Hair follicular keratinocyte (primary cell): Measurements from ENCODE around the gene RAB1B. TPM values are rescaled to one million over a fixed set of nuclear protein-coding genes. Genes with fewer than 3 reads are reported as not detected.

ENCODE experiments used
- total RNA-seq: library from RNA; depleted of rRNA; stranded (reverse); fragments of >200 nt; gene quantifications from 2 replicates; pipeline ENCODE4 v1.2.3, GENCODE V29; 2015

RAB1B gene
- total RNA-seq, result 161 and 170 TPM in 2 replicates

DNA sequence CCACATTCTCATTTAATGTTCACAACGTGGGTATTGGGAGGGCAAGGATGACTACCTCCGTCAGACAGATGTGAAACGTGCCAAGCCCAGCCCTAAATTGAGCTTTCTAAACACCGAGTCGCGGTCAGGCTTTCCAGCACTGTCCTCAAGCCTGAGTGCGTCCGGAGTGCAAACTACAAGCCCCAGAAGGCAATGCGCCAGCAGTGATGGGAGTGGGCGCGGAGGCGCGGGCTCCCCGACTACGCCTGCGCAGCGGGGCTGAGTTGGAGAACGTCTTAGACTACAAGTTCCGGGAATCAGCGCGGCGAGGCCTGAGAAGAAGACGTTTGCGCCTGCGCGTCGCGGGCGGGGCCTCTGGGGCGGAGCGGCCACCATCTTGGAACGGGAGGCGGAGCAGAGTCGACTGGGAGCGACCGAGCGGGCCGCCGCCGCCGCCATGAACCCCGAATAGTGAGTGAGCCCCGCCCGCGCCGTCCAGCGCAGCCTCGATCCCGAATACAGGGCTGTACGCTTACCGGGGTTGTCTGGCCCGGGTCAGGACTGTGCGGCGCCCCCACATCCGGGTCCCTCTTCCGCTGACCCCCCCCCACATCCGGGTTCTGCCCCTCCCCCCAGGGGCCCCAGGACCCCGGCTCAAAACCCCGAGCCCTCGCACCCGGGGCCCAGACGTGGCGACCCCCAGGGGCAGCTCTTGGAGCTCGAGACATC is at the start of gene RAB1B:
TSS of gene RAB1B (plus strand) at position 396 of the 708 bp plus-strand sequence. CDS start at position 437, 41 bp downstream.

DNA sequence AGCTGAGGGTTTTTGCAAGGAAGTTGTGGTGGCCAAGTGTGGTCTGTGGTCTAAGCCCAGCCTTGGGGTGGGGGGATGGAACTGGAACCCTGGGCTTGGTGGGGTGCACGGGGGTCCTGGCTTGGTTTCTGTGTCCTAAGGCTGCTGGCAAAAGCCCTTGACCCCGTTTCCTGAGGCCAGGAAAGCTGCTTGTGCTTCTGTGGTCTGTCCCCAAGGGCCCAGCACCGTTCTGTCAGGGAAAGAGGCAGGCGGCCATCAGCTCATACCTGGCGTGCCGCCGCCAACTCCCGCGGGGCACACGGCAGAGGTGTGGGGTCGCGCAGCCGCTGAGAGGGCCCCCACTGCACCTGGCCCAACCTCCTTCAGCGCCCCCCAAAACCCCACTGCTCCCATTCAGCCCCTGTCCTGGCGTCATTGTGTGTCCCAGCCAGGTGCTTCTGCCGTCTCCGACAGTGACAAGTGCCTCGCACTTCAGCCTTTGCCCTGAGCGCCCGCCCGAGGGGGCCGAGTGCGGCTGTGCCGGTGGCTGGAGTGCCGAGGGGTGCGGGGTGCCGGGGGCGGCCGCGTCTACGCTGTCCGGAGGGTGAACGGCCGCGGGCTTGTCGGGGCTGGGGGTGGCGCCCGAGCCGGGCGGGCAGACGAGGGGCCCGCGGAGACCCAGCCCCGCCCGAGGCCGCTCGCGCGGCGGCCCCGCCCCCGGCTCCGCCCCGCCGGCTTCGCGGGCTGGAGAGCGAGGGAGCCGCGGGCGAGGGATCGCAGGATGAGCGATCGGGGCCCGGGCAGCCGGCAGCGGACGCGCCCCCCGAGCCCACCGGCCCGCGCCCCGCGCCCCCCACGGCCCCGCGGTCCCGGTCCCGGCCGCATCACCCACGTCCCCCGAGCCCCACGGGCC is 9.3 kb downstream of the RAB1B start, which contains the start of gene CNIH2:
TSS of gene CNIH2 (plus strand) at position 705 of the 892 bp plus-strand sequence. CDS start 282 bp downstream, outside the sequence.

DNA sequence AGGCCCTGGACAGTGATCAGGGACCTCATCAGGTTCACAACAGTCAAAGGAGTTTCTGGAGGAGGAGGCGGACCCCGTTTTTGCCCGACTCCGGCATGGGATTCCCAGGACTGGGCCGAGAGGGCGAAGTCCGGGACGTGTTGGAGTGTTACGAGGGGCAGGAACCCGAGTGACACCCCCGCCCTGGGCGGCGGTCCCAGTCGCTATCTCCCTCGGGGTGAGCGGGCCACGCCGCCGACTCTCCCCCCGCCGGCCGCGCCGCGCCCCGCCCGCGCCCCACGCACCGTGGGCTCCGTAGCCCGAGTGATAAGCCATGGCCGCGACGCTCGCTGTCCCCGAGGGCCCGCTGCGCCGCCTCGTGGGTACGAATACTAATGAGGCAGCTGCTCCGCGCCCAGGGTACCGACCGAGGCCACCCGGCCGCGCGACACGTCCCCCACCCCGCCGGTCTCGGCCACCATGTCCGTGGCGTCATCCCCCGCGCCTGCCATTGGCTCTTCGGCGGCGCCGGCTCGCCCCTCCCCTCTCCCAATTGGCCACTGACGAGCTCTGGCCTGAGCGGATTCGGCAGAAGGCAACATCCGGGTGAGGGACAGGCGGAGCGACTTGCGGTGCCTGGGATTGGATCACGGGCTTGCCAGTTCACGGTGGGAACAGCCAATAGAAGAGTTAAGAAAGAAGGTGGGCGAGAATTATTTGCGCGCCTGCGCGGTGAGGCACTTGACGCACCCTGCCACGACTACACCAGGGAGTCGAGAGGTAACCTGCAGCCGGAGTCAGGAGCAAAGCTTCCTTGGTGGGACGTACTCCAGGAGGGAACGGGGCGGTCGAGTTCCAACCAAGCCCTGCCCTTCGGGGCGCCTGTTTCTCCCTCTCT is 20.5 kb downstream of the RAB1B start, which contains the start of gene YIF1A:
TSS of gene YIF1A (minus strand) at position 473 of the 877 bp plus-strand sequence. CDS start at position 315, 158 bp downstream.

DNA sequence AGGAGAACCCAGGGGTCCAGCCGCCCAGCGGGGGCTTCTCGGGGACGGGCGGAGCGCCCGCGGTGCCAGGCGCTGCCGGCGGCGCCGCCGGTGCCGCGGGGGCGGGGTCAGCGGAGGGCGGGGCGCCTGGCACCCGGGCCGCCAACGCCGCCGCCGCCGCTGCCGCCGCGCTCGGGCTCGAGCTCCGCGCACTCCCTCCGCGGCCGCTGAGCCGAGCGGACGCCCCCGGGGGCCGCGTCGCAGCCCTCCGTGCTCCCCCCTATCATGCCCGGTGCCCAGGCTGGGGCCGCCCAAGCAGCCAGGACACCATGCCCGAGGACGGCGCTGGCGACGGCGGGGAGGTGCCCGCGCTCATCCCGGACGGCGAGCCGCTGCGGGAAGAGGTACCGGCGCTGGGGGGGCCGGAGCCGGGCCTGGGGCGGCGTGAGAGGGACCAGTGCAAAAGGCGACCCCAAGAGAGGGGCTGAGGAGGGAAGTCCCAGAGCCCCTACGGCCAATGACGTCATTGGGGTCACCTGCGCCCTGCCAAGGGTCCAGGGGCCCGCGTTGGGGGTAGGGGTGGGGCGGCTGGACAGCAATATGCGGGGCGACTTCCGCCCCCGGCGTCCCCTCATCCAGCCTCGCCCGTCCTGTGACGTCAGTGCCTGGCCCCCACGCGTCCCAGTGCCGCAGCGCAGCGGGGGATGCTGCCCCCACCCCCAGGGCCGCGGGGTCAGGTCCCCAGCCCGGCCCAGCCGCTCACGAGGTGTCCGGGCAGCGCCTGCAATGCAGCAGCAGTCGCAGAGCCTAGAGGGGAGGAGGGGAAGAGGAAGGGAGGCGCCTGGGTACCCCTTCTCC is 23.5 kb downstream of the RAB1B start, which contains the start of gene TMEM151A:
TSS of gene TMEM151A (plus strand) at position 189 of the 837 bp plus-strand sequence. CDS start at position 309, 120 bp downstream.

DNA sequence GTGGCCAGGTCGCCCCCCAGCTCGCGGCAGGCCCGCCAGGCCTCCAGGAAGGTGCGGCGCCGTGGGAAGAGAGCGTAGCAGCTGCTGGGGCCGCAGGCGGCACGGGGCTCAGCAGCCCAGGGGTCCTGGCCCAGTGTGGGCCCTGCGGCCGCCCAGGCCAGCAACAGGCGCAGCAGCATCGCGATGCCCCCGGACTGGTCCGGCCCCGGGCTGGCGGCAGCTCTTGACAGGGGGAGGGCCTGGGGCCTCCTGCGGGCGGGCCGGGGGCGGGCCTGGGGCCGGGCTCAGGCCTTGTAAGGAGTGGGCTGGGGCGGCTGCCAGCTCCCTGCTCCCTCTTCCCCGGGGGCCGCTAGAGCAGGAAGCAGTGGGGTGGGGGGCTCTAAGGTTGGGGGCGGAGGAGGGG is 48.4 kb downstream of the RAB1B start, which contains the start of gene CD248:
TSS of gene CD248 (minus strand) at position 196 of the 403 bp plus-strand sequence. CDS start at position 179, 17 bp downstream.

Other genes starting within 250 kb of the RAB1B start
- gene CATSPER1, start 242.2 kb upstream of the RAB1B start, total RNA-seq, result not detected in 2 replicates
- not detected in 2 replicates for gene GAL3ST3, start 219.5 kb upstream of the RAB1B start, total RNA-seq
- gene SF3B2, start 216.3 kb upstream of the RAB1B start, total RNA-seq, result 132 and 152 TPM in 2 replicates
- 15.4 and 21.0 TPM in 2 replicates for gene PACS1, start 198.4 kb upstream of the RAB1B start, total RNA-seq
- gene KLC2, start 10.9 kb upstream of the RAB1B start, total RNA-seq, result 29.6 and 41.1 TPM in 2 replicates
- 0.11 TPM in 1 of 2 replicates, not detected in the other for gene CNIH2, start 9.5 kb downstream of the RAB1B start, total RNA-seq
- 148 and 150 TPM in 2 replicates for gene YIF1A, start 20.5 kb downstream of the RAB1B start, total RNA-seq
- 0.31 TPM in 1 of 2 replicates, not detected in the other for gene TMEM151A, start 23.3 kb downstream of the RAB1B start, total RNA-seq
- 0.47 and 1.3 TPM in 2 replicates for gene CD248, start 48.4 kb downstream of the RAB1B start, total RNA-seq
- 71.5 and 99.2 TPM in 2 replicates for gene RIN1, start 67.8 kb downstream of the RAB1B start, total RNA-seq
- gene BRMS1, start 76.5 kb downstream of the RAB1B start, total RNA-seq, result 64.3 and 101 TPM in 2 replicates
- 15.6 and 18.1 TPM in 2 replicates for gene B4GAT1, start 79.0 kb downstream of the RAB1B start, total RNA-seq
- gene SLC29A2, start 103.1 kb downstream of the RAB1B start, total RNA-seq, result 3.1 and 6.2 TPM in 2 replicates
- gene NPAS4, start 152.4 kb downstream of the RAB1B start, total RNA-seq, result not detected in 2 replicates
- gene MRPL11, start 170.2 kb downstream of the RAB1B start, total RNA-seq, result 73.6 and 93.1 TPM in 2 replicates
- 4.6 and 5.3 TPM in 2 replicates for gene PELI3, start 198.3 kb downstream of the RAB1B start, total RNA-seq
- 68.5 and 69.8 TPM in 2 replicates for gene DPP3, start 211.8 kb downstream of the RAB1B start, total RNA-seq
- gene BBS1, start 242.0 kb downstream of the RAB1B start, total RNA-seq, result 11.6 and 18.0 TPM in 2 replicates